ENCODE measurements around the gene KMO.
A peak's percentile ranks its signal among the peaks of the same experiment; 100 is the strongest.

KMO gene

GRCh38 chr1:241630005-241630404 is 97.8 kb downstream of the KMO start:
- ChIA-PET POLR2A (interaction anchor here (0.8 to 1.5 kb wide), 2 partner anchors 10 to 219 kb away, joined by 3 to 6 read pairs; partner anchors contain the start of genes CHML, EXO1 and OPN3), CTCF (interaction anchor here (0.6 to 1.0 kb wide), 2 partner anchors 100 to 218 kb away, joined by 3 read pairs; partner anchors contain the start of gene EXO1)
- no peak for DNase-seq (ENCODE audit: extremely low spot score)
- TF ChIP-seq SUZ12 (IDR thresholded peaks at IDR 0.05), result no peak
- TF ChIP-seq TARDBP (IDR thresholded peaks at IDR 0.05), result no peak
- TF ChIP-seq PKNOX1 (IDR thresholded peaks at IDR 0.05), result no peak
- TF ChIP-seq ARNT (IDR thresholded peaks at IDR 0.05), result no peak
- no peak for TF ChIP-seq ZNF384 (IDR thresholded peaks at IDR 0.05)
- no peak for TF ChIP-seq FOXK2 (IDR thresholded peaks at IDR 0.05)
- TF ChIP-seq SP1 (IDR thresholded peaks at IDR 0.05), result no peak
- TF ChIP-seq HDGF (IDR thresholded peaks at IDR 0.05; ENCODE audit: borderline replicate concordance), result no peak
- TF ChIP-seq BHLHE40 (IDR thresholded peaks at IDR 0.05; ENCODE audit: borderline replicate concordance), result no peak
- TF ChIP-seq CTBP1 (IDR thresholded peaks at IDR 0.05; ENCODE audit: borderline replicate concordance), result no peak
- TF ChIP-seq L3MBTL2 (conservative IDR thresholded peaks at IDR 0.05), result no peak
- no peak for TF ChIP-seq FOXM1 (IDR thresholded peaks at IDR 0.05; ENCODE audit: borderline replicate concordance)
- TF ChIP-seq ELF4 (IDR thresholded peaks at IDR 0.05), result no peak
- no peak for TF ChIP-seq FOXA1 (IDR thresholded peaks at IDR 0.05)
- TF ChIP-seq LEF1 (IDR thresholded peaks at IDR 0.05; ENCODE audit: borderline replicate concordance), result no peak
- TF ChIP-seq NFRKB (IDR thresholded peaks at IDR 0.05), result no peak

- no peak for DNase-seq (ENCODE audit: extremely low spot score)
- no peak for TF ChIP-seq ZNF384 (IDR thresholded peaks at IDR 0.05)
- TF ChIP-seq FOXA1 (IDR thresholded peaks at IDR 0.05), result peak; percentile 81
- no peak for TF ChIP-seq HDGF (IDR thresholded peaks at IDR 0.05; ENCODE audit: borderline replicate concordance)
- TF ChIP-seq LEF1 (IDR thresholded peaks at IDR 0.05; ENCODE audit: borderline replicate concordance), result no peak
- peak; percentile 40; the same call in 1 of the 2 replicates for TF ChIP-seq CTBP1 (IDR thresholded peaks at IDR 0.05; ENCODE audit: borderline replicate concordance)
- peak; percentile 84 for TF ChIP-seq PKNOX1 (IDR thresholded peaks at IDR 0.05)
- no peak for TF ChIP-seq TARDBP (IDR thresholded peaks at IDR 0.05)
- CTCF ChIA-PET, result interaction anchor here (0.6 kb wide), 1 partner anchor 99 kb away, joined by 3 read pairs; no protein-coding TSS in a partner anchor
- POLR2A ChIA-PET, result interaction anchor here (0.8 to 1.5 kb wide), 2 partner anchors 10 to 218 kb away, joined by 3 to 6 read pairs; partner anchors contain the start of genes CHML, EXO1 and OPN3
Observed at GRCh38 chr1:241630476-241630875, 98.3 kb downstream of the KMO start.

GRCh38 chr1:241630899-241631298 is 98.7 kb downstream of the KMO start:
- ChIA-PET POLR2A (no interaction called here), CTCF (no interaction called here)
- TF ChIP-seq BHLHE40 (IDR thresholded peaks at IDR 0.05; ENCODE audit: borderline replicate concordance) (no peak), TARDBP (IDR thresholded peaks at IDR 0.05) (no peak), FOXK2 (IDR thresholded peaks at IDR 0.05) (no peak), HDGF (IDR thresholded peaks at IDR 0.05; ENCODE audit: borderline replicate concordance) (no peak), CTBP1 (IDR thresholded peaks at IDR 0.05; ENCODE audit: borderline replicate concordance) (no peak), ZNF384 (IDR thresholded peaks at IDR 0.05) (no peak), ELF4 (IDR thresholded peaks at IDR 0.05) (no peak), NFRKB (IDR thresholded peaks at IDR 0.05) (no peak)
- no peak for DNase-seq (ENCODE audit: extremely low spot score)

GRCh38 chr1:241631674-241632073 is 99.5 kb downstream of the KMO start:
- CTCF ChIA-PET, result no interaction called here
- POLR2A ChIA-PET, result no interaction called here
- DNase-seq (ENCODE audit: extremely low spot score), result no peak
- no peak for TF ChIP-seq BHLHE40 (IDR thresholded peaks at IDR 0.05; ENCODE audit: borderline replicate concordance)
- no peak for TF ChIP-seq ARNT (IDR thresholded peaks at IDR 0.05)
- no peak for TF ChIP-seq TARDBP (IDR thresholded peaks at IDR 0.05)
- no peak for TF ChIP-seq SUZ12 (IDR thresholded peaks at IDR 0.05)

GRCh38 chr1:241632987-241633386 is 100.8 kb downstream of the KMO start:
- POLR2A ChIA-PET, result no interaction called here
- no peak for DNase-seq (ENCODE audit: extremely low spot score)
- TF ChIP-seq ZNF384 (IDR thresholded peaks at IDR 0.05) (no peak), ARNT (IDR thresholded peaks at IDR 0.05) (no peak), LEF1 (IDR thresholded peaks at IDR 0.05; ENCODE audit: borderline replicate concordance) (no peak)
- CTCF ChIA-PET, result interaction anchor here (0.9 to 1.0 kb wide), 2 partner anchors 9 to 10 kb away, joined by 4 to 5 read pairs; no protein-coding TSS in a partner anchor

- no peak for TF ChIP-seq LEF1 (IDR thresholded peaks at IDR 0.05; ENCODE audit: borderline replicate concordance)
- no peak for TF ChIP-seq PKNOX1 (IDR thresholded peaks at IDR 0.05)
- TF ChIP-seq FOXK2 (IDR thresholded peaks at IDR 0.05), result no peak
- no peak for TF ChIP-seq ARNT (IDR thresholded peaks at IDR 0.05)
- TF ChIP-seq FOXM1 (IDR thresholded peaks at IDR 0.05; ENCODE audit: borderline replicate concordance), result no peak
- TF ChIP-seq SP1 (IDR thresholded peaks at IDR 0.05), result no peak
- no peak for TF ChIP-seq ZNF384 (IDR thresholded peaks at IDR 0.05)
- no peak for TF ChIP-seq SUZ12 (IDR thresholded peaks at IDR 0.05)
- no peak for DNase-seq (ENCODE audit: extremely low spot score)
- POLR2A ChIA-PET, result interaction anchor here (0.6 kb wide), 1 partner anchor 212 kb away, joined by 3 read pairs; the partner anchor contains the start of gene EXO1
- CTCF ChIA-PET, result interaction anchor here (1.5 kb wide), 1 partner anchor 8 kb away, joined by 5 read pairs; no protein-coding TSS in a partner anchor
Observed at GRCh38 chr1:241635556-241636152, 103.5 kb downstream of the KMO start.
